Epithelial cell of esophagus (primary cell): ENCODE measurements around the gene BBX.
A peak's percentile ranks its signal among the peaks of the same experiment; 100 is the strongest.

Experiments
- DNase-seq: peaks from one replicate; pipeline ENCODE4 v3.0.0; 2010; ENCODE audit warnings: low read depth
- H3K4me3 ChIP-seq: 2 replicates; pipeline ENCODE4 v1.5.1; 2011; ENCODE audit warnings: mild to moderate bottlenecking, low read length, control low read depth
- TF ChIP-seq, protein P1 (sequence below): IDR thresholded peaks from 2 replicates; pipeline ENCODE4 v1.5.1; 2011; ENCODE audit warnings: low read depth, mild to moderate bottlenecking, low read length, control low read depth, inconsistent platforms; ENCODE audit not compliant: insufficient read depth; ENCODE audit errors: missing control alignments

BBX gene

GRCh38 chr3:107704477-107704876 is 181.7 kb downstream of the BBX start:
- TF ChIP-seq, protein P1, sequence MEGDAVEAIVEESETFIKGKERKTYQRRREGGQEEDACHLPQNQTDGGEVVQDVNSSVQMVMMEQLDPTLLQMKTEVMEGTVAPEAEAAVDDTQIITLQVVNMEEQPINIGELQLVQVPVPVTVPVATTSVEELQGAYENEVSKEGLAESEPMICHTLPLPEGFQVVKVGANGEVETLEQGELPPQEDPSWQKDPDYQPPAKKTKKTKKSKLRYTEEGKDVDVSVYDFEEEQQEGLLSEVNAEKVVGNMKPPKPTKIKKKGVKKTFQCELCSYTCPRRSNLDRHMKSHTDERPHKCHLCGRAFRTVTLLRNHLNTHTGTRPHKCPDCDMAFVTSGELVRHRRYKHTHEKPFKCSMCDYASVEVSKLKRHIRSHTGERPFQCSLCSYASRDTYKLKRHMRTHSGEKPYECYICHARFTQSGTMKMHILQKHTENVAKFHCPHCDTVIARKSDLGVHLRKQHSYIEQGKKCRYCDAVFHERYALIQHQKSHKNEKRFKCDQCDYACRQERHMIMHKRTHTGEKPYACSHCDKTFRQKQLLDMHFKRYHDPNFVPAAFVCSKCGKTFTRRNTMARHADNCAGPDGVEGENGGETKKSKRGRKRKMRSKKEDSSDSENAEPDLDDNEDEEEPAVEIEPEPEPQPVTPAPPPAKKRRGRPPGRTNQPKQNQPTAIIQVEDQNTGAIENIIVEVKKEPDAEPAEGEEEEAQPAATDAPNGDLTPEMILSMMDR, result no peak
- DNase-seq, result peak; percentile 40
- no peak overlapping the region for H3K4me3 ChIP-seq

DNA sequence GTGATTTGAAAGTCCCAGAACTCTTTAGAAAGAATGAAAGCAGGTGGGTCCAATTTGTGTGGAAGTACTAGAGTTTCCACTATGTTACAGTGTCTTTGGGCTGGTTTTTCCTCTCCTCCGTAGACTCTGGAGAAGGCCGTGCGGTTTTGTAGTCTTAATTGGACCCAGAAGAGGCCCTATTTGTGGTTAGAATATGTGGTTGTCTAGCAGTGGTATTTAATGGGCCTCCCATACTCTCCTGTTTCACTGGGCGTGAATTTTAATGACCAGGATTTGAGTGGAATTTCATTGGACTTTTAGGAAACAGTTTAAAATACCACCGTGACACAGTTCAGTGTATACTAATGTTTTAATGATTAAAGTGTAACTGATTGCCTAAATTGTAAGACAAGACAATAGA is 182.3 kb downstream of the BBX start:
- no peak overlapping the region for H3K4me3 ChIP-seq
- TF ChIP-seq, protein P1, result no peak
- no peak for DNase-seq

GRCh38 chr3:107710851-107711250 is 188.1 kb downstream of the BBX start:
- peak; percentile 41 for DNase-seq
- H3K4me3 ChIP-seq, result no peak overlapping the region
- TF ChIP-seq, protein P1, result no peak

DNA sequence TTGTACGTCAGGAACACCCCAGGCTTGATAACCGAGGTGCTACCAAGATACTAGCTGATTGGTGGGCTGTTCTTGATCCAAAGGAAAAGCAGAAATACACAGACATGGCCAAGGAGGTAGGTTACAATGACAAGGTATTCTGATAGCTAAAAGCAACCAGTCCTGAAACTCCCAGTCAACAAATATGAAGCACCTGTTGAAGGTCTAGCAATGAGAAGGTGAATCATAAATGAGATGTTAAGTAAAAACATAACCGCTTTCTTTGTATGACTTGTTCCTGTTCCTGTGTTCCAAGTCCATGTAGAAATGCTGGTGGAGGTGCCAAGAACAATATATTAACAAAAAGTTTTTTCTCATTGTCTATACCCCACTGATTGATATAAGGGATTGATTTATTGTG is 194.0 kb downstream of the BBX start:
- TF ChIP-seq, protein P1, result no peak
- H3K4me3 ChIP-seq, result no peak overlapping the region
- no peak for DNase-seq

DNA sequence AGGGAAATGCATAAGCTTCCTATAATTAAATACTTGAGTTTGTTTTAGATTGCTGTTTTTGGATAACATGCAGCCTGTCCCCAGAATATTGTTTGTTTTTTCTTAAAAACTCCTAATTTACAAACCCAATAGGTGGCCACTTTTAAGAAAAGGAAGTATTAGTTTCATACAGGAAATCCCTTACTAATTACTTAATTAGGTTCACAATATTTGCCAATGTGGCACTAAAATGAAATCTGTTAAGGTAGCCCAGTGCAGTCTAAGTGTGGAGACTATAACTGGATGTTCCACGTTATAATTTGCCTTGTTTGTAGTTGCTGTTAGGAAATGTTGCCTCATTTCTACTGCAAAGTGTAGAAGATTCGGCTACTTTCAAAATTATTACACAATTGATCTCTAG is 195.8 kb downstream of the BBX start:
- TF ChIP-seq, protein P1, result no peak
- DNase-seq, result no peak
- H3K4me3 ChIP-seq, result no peak overlapping the region

GRCh38 chr3:107727102-107727501 is 204.3 kb downstream of the BBX start:
- TF ChIP-seq, protein P1, result no peak
- no peak for DNase-seq
- H3K4me3 ChIP-seq, result no peak overlapping the region

- DNase-seq, result no peak
- no peak overlapping the region for H3K4me3 ChIP-seq
- TF ChIP-seq, protein P1, result no peak
Measured at GRCh38 chr3:107729686-107730085, 206.9 kb downstream of the BBX start.
